Breast epithelium (tissue), 3 donors: ENCODE results near the gene EPHB3.

Experiments used
- POLR2A ChIP-seq: fragments of 450-650 bp; IDR thresholded peaks from one replicate; pipeline ENCODE4 v1.6.1; 2016; ENCODE audit warnings: antibody characterized with exemption, mild to moderate bottlenecking, moderate library complexity
- POLR2AphosphoS5 ChIP-seq, 3 donors: sonication (generic); formaldehyde crosslinking; IDR thresholded peaks; one replicate each; pipeline ENCODE4 v1.6.1; 2017; ENCODE audit warnings: antibody characterized with exemption in 3 of 3
- TF ChIP-seq, protein P1 (sequence below), 3 donors: fragments of 450-650 bp; IDR thresholded peaks; one replicate each; pipeline ENCODE4 v1.5.1; 2016 to 2017; ENCODE audit warnings: antibody characterized with exemption in 3 of 3, mild to moderate bottlenecking in 3 of 3, moderate library complexity in 3 of 3

DNA sequence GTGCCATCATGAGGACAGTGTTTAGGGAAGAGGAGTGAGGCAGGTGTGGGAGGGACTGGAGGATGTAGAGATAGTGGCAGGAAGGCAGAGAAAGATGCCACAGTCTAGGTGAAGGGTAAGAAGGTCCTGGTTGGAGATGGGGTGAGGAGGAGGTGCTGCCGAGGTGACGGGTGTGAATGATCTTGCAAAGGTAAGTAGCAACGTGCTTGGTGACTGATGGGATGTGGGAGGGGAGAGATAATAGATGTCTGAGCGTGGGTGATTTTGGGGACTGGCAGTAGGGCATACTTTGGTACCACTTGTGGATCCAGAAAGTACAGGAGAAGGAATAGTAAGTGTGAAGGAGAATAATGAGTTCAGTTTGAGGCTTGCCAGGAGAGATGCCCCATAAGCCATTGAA is 27.2 kb downstream of the EPHB3 start:
- TF ChIP-seq, protein P1, sequence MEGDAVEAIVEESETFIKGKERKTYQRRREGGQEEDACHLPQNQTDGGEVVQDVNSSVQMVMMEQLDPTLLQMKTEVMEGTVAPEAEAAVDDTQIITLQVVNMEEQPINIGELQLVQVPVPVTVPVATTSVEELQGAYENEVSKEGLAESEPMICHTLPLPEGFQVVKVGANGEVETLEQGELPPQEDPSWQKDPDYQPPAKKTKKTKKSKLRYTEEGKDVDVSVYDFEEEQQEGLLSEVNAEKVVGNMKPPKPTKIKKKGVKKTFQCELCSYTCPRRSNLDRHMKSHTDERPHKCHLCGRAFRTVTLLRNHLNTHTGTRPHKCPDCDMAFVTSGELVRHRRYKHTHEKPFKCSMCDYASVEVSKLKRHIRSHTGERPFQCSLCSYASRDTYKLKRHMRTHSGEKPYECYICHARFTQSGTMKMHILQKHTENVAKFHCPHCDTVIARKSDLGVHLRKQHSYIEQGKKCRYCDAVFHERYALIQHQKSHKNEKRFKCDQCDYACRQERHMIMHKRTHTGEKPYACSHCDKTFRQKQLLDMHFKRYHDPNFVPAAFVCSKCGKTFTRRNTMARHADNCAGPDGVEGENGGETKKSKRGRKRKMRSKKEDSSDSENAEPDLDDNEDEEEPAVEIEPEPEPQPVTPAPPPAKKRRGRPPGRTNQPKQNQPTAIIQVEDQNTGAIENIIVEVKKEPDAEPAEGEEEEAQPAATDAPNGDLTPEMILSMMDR (IDR thresholded peaks at IDR 0.05), result no peak
- TF ChIP-seq POLR2A (no peak), POLR2AphosphoS5 (IDR thresholded peaks at IDR 0.05) (no peak)
